H1 (cell line): ENCODE measurements around the gene ADGRG1. TPM values are rescaled to one million over a fixed set of nuclear protein-coding genes. Genes with fewer than 3 reads are reported as not detected.

Source experiments
- BCL11A ChIP-seq, 2 experiments: IDR thresholded peaks; one replicate each; pipeline ENCODE4 v1.6.1; 2011; ENCODE audit warnings: low read depth in 2 of 2, low read length in 2 of 2, mild to moderate bottlenecking in 2 of 2
- CREB1 ChIP-seq: IDR thresholded peaks from 2 replicates; pipeline ENCODE4 v1.6.1; 2012; ENCODE audit warnings: inconsistent platforms
- HDAC2 ChIP-seq, 2 experiments: fragments of 300-600 bp in 1 of 2; sonication (generic) in 1 of 2; IDR thresholded peaks; 2 replicates each; pipeline ENCODE4 v1.6.1; 2011 to 2012; ENCODE audit warnings: low read depth in 2 of 2, low read length in 2 of 2, mild to moderate bottlenecking in 2 of 2, moderate library complexity in 2 of 2, borderline replicate concordance in 1 of 2, inconsistent platforms in 1 of 2
- MAFK ChIP-seq: IDR thresholded peaks from 2 replicates; pipeline ENCODE4 v1.6.1; 2012; ENCODE audit warnings: low read depth, mild to moderate bottlenecking, improper control_type of control experiment, low read length
- RBBP5 ChIP-seq: IDR thresholded peaks from 2 replicates; pipeline ENCODE4 v1.7.1; 2012; ENCODE audit warnings: low read depth, mild to moderate bottlenecking, inconsistent platforms, low read length, moderate library complexity, borderline replicate concordance
- SIN3A ChIP-seq, 2 experiments: IDR thresholded peaks in 1 of 2; conservative IDR thresholded peaks in 1 of 2; 2 replicates each; pipeline ENCODE4 v1.6.1; 2011 to 2012; ENCODE audit warnings: low read length in 2 of 2, improper control_type of control experiment in 1 of 2, low read depth in 1 of 2, mild to moderate bottlenecking in 1 of 2
- polyA plus RNA-seq, 7 experiments: library from polyadenylated mRNA; depleted of rRNA in 3 of 7; stranded (reverse) in 5 of 7; unstranded in 2 of 7; fragments of >200 nt in 5 of 7; fragments of 200-250 nt in 2 of 7; gene quantifications; 1 replicate in 5 of 7; 2 replicates in 1 of 7; 4 replicates in 1 of 7; pipeline versions ENCODE4 v1.2.1 to v1.2.3, GENCODE V29; 2011 to 2013; ENCODE audit warnings: missing spikeins in 2 of 7, mixed read lengths in 2 of 7
- total RNA-seq: library from RNA; stranded (reverse); fragmentation: NEBNext Ultra II Directional; extraction: Animal tissue kit (Norgen Biotek cat#: 25700); gene quantifications from 2 replicates; pipeline ENCODE4 v1.2.1, GENCODE V29; 2021

The ADGRG1 gene
- total and polyA plus RNA-seq, 2 of the 8 experiments (the other 6 are each of a cell fraction or from before 2014, with no cell fraction given) = 1.3 to 2.6 TPM

DNA sequence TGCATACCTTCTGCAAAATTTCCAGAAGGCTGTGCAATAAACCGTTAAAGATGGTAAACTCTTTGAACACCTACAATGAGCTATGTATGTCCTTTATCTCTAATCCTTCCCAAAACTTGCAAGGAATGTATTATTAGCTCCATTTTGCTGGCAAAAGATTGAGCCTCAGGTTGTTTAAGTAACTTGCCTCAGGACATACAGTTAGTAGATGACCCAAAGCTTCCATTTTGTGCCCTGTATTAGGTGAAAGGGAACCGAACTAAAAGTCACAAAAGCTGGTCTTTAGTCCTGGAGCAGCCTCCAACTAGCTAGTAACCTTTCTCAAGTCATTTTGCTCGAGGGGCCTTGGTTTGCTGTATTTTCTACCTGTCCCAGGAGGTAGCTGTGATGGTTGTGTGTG lies 44.0 kb downstream of the ADGRG1 start (continued):
- no peak for TF ChIP-seq BCL11A (IDR thresholded peaks at IDR 0.05; ENCODE audit: low read depth in 2 of 2, low read length in 2 of 2)
- TF ChIP-seq MAFK = no peak
- no peak for TF ChIP-seq HDAC2 (IDR thresholded peaks at IDR 0.05; ENCODE audit: borderline replicate concordance in 1 of 2, low read depth in 2 of 2, low read length in 2 of 2)
- TF ChIP-seq SIN3A (conservative IDR thresholded peaks at IDR 0.05 in 1 of 2, IDR thresholded peaks at IDR 0.05 in 1 of 2; ENCODE audit: low read depth in 1 of 2, low read length in 2 of 2) = no peak
- no peak for TF ChIP-seq RBBP5
- TF ChIP-seq CREB1 = no peak
